ENCODE measurements around the gene COL6A2. TPM values are rescaled to one million over a fixed set of nuclear protein-coding genes. Genes with fewer than 3 reads are reported as not detected.

Gene COL6A2
- total and polyA plus RNA-seq, 2 of the 13 experiments (the other 11 are each of a cell fraction or from before 2014, with no cell fraction given), result 0.07 to 0.41 TPM

GRCh38 chr21:46152927-46153246 is 55.0 kb downstream of the COL6A2 start:
- in situ Hi-C loops (cut with HindIII; ENCODE audit: extremely low pct_ligation_motif_present, low pct_unique_long_range_greater_than_20kb) (no loop called here), intact Hi-C loops (cut with micrococcal nuclease; ENCODE audit: unreplicated experiment) (no loop called here)
- Histone ChIP-seq H3K79me2 (ENCODE audit: insufficient read depth, low read length) (peaks cover 23% of the 10 kb centered on the region), H3K4me2 (ENCODE audit: low read depth, low read length) (peak overlapping the region; percentile 94), H3K27ac (ENCODE audit: extremely low read length, insufficient read depth, low read length) (peak overlapping the region; percentile 83), H3K27me3 (ENCODE audit: control insufficient read depth in 1 of 2, insufficient read depth in 2 of 2, low read length in 2 of 2) (no peaks in the 10 kb centered on the region; a peak in 2 of 5 replicates), H3K9me3 (ENCODE audit: low read length) (no peaks in the 10 kb centered on the region), H3K4me3 (replicated peaks in 1 of 3; ENCODE audit: insufficient read depth in 1 of 3, low read depth in 2 of 3, low read length in 3 of 3) (peak overlapping the region; percentile 84 to 97 (median 96); a peak in 5 of 6 replicates), H2AFZ (ENCODE audit: low read length) (no peak overlapping the region), H3K9ac (ENCODE audit: insufficient read depth, low read depth, low read length) (peak overlapping the region; percentile 86; the same call in 1 of the 2 replicates), H3K36me3 (replicated peaks in 1 of 2; ENCODE audit: control insufficient read depth in 1 of 2, insufficient read depth in 2 of 2, low read length in 2 of 2) (peaks cover 2 to 16% of the 10 kb centered on the region in 2 experiments; a peak in 4 of 5 replicates), H4K20me1 (ENCODE audit: insufficient read depth, low read length) (peaks cover 8% of the 10 kb centered on the region; the same call in 1 of the 2 replicates), H3K4me1 (ENCODE audit: insufficient read depth, low read length) (peaks cover 64% of the 10 kb centered on the region)
- no peak for TF ChIP-seq PTBP1 (IDR thresholded peaks at IDR 0.05; ENCODE audit: low read depth, low read length, poor library complexity, severe bottlenecking)
- TF ChIP-seq FOXP4 (CRISPR knock-in tag; IDR thresholded peaks at IDR 0.05), result 0 out of 2 replicates have a peak, but pooled peaks have one; percentile 1
- TF ChIP-seq ZBTB38 (CRISPR knock-in tag; IDR thresholded peaks at IDR 0.05), result peak; percentile 32; the same call in 1 of the 2 replicates
- TF ChIP-seq ZNF672 (CRISPR knock-in tag; IDR thresholded peaks at IDR 0.05), result no peak
- no peak for TF ChIP-seq PHF5A (CRISPR knock-in tag; IDR thresholded peaks at IDR 0.05; ENCODE audit: low read depth, unreplicated experiment)
- peak; percentile 55; the same call in 1 of the 2 replicates for TF ChIP-seq ZNF740 (CRISPR knock-in tag; IDR thresholded peaks at IDR 0.05)
- TF ChIP-seq MED13 (CRISPR knock-in tag; IDR thresholded peaks at IDR 0.05), result peak; percentile 9; the same call in 1 of the 2 replicates
- ChIA-PET CTCF (ENCODE audit: low intra/inter-chr PET ratio, low total read pairs) (no interaction called here), POLR2A (interaction anchor here (0.7 to 2.4 kb wide), 4 partner anchors 10 to 681 kb away, joined by 3 to 13 read pairs (median 3); no protein-coding TSS in a partner anchor)
- FAIRE-seq (no peak), ATAC-seq (no peak; the same call in 2 of the 3 replicates), DNase-seq (ENCODE audit: low spot score) (no peak)
- WGBS (ENCODE audit: low lambda C conversion rate), result 100% methylated on average over 3 of the region's 18 CpGs
- no TSS peak for BruUV-seq (replicated peaks)
